IgD-negative memory B cell (primary cell): Measurements from ENCODE around the gene HMCES. TPM values are rescaled to one million over a fixed set of nuclear protein-coding genes. Genes with fewer than 3 reads are reported as not detected.
"Not testable (repeated sequence)": the region's sequence is repeated elsewhere in the genome, so short reads cannot be mapped to it uniquely, and the experiment has no call there.

ENCODE experiments used
- H3K27ac Mint-ChIP-seq, 3 donors: one replicate each; pipeline ENCODE4 v1.8.0; 2020 to 2022; ENCODE audit warnings: mild to moderate bottlenecking in 3 of 3, mixed read lengths in 3 of 3, moderate library complexity in 1 of 3
- H3K27me3 Mint-ChIP-seq: one replicate; pipeline ENCODE4 v1.8.0; 2021; ENCODE audit warnings: mixed read lengths
- H3K36me3 Mint-ChIP-seq: one replicate; pipeline ENCODE4 v1.8.0; 2020; ENCODE audit warnings: mild to moderate bottlenecking, mixed read lengths
- H3K4me1 Mint-ChIP-seq, 3 donors: one replicate each; pipeline ENCODE4 v1.8.0; 2020 to 2022; ENCODE audit warnings: mixed read lengths in 3 of 3, mild to moderate bottlenecking in 1 of 3
- H3K4me3 Mint-ChIP-seq, 4 donors: one replicate each; pipeline ENCODE4 v1.8.0; 2020 to 2022; ENCODE audit warnings: mild to moderate bottlenecking in 4 of 4, mixed read lengths in 4 of 4, moderate library complexity in 3 of 4
- H3K9me3 Mint-ChIP-seq, 3 donors: one replicate each; pipeline ENCODE4 v1.8.0; 2020 to 2021; ENCODE audit warnings: mixed read lengths in 3 of 3, mild to moderate bottlenecking in 1 of 3
- polyA plus RNA-seq: library from polyadenylated mRNA; unstranded; fragments of 300-500 nt; fragmentation: Illumina TruSeq; gene quantifications from one replicate; pipeline ENCODE4 v1.2.3, GENCODE V29; 2021

HMCES gene, protein sequence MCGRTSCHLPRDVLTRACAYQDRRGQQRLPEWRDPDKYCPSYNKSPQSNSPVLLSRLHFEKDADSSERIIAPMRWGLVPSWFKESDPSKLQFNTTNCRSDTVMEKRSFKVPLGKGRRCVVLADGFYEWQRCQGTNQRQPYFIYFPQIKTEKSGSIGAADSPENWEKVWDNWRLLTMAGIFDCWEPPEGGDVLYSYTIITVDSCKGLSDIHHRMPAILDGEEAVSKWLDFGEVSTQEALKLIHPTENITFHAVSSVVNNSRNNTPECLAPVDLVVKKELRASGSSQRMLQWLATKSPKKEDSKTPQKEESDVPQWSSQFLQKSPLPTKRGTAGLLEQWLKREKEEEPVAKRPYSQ
- 40.1 TPM for polyA plus RNA-seq

- peaks cover 13% of the 10 kb centered on the region for H3K27me3 Mint-ChIP-seq
- peak within 1 kb of the TSS; percentile 93 to 97 (median 94) for H3K4me3 Mint-ChIP-seq
- peaks cover 2% of the 10 kb centered on the region for H3K36me3 Mint-ChIP-seq
- H3K27ac Mint-ChIP-seq: peak within 1 kb of the TSS; percentile 87
- H3K4me1 Mint-ChIP-seq: peaks cover 48 to 57% (median 53%) of the 10 kb centered on the region in 3 donors
- H3K9me3 Mint-ChIP-seq: no peaks in the 10 kb centered on the region
Observed at GRCh38 chr3:129278439-129278965, at the start of gene HMCES. HMCES (plus strand) TSS chr3:129278870; CDS start chr3:129279733, 863 bp downstream.

DNA sequence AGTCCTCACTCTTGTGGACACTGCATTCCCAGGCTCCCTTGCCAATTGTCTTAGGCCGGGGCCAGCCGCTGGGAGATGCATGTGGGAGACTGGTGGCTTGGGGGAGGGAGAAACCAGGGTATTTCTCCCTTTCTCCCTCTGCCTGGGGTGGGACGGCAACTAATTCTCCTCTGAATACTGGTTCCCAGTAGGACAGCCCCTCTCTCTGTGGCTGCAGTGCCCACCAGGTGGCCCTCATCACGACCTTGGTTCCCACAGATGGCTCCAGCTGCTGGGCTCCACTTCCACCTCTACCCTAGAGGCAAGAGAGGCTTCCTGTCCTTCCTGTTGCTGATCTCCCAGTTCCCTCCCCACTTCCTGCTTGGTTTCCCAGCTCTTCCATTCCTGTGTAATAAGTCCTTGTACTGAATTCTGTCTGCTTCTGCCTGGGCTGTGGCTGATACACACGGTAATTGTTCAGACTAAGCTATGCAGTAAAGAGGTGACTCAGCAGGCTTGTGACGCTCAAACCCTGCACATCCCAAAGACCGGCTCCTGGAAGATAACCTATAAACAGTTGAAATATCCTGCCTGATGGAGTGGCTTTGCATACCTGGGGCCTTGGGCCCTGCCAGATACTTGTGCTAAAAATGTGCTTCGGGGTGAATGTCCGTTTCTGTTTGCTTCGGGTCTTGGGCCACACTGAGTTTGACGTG is 49.6 kb upstream of the HMCES start:
- Mint-ChIP-seq H3K27me3 (no peaks in the 10 kb centered on the region), H3K4me3 (peak overlapping the region in 1 of 4 donors; percentile 80), H3K36me3 (no peaks in the 10 kb centered on the region), H3K9me3 (no peaks in the 10 kb centered on the region), H3K27ac (peak overlapping the region in 1 of 3 donors; percentile 87), H3K4me1 (peaks cover 21 to 52% (median 41%) of the 10 kb centered on the region in 3 donors)

GRCh38 chr3:129230311-129231019 is 48.2 kb upstream of the HMCES start:
- no peaks in the 10 kb centered on the region for H3K9me3 Mint-ChIP-seq
- no peaks in the 10 kb centered on the region for H3K27me3 Mint-ChIP-seq
- H3K4me3 Mint-ChIP-seq: peak overlapping the region in 1 of 4 donors; percentile 30
- no peaks in the 10 kb centered on the region for H3K36me3 Mint-ChIP-seq
- H3K27ac Mint-ChIP-seq: peak overlapping the region in 2 of 3 donors; percentile 31 to 90
- peaks cover 21 to 54% (median 44%) of the 10 kb centered on the region in 3 donors for H3K4me1 Mint-ChIP-seq

DNA sequence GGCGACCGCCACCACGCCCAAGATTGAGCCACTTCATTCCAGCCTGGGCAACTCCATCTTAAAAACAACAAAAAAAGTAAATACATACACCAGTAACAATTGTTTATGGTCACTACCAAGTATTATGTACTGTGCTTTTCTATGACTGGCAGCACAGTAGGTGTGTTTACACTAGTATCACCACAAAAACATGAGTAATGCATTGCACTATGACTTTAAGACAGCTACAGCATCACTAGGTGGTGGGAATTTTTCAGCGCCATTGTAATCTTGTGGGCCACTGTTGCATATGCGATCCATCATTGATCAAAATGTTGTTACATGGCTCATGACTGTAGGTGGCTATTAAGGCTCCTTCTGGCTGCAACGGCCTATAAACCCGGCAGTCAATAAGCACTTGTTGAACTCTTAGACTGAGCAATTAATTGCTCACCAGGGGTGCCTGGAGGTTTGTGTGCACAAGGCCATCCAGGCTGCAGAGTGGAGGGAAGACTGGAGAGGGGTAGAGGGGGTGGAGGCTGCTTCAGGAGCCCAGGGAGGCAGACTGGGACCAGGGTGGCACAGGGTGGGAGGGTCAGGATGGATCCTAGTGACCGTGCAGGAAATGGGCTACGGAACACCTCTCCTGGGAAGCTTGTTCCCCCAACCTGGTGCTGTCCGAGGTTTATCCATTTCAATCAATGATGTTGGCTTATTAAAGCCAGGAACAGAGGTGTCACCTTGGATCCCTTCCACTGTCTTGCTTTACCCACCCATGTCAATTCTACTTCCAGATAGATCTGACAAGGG is 47.1 kb upstream of the HMCES start:
- no peaks in the 10 kb centered on the region for H3K9me3 Mint-ChIP-seq
- H3K27me3 Mint-ChIP-seq: no peaks in the 10 kb centered on the region
- H3K4me1 Mint-ChIP-seq: peaks cover 16 to 52% (median 45%) of the 10 kb centered on the region in 3 donors
- H3K36me3 Mint-ChIP-seq: no peaks in the 10 kb centered on the region
- no peak overlapping the region for H3K4me3 Mint-ChIP-seq
- peak overlapping the region in 2 of 3 donors; percentile 65 to 91 for H3K27ac Mint-ChIP-seq

DNA sequence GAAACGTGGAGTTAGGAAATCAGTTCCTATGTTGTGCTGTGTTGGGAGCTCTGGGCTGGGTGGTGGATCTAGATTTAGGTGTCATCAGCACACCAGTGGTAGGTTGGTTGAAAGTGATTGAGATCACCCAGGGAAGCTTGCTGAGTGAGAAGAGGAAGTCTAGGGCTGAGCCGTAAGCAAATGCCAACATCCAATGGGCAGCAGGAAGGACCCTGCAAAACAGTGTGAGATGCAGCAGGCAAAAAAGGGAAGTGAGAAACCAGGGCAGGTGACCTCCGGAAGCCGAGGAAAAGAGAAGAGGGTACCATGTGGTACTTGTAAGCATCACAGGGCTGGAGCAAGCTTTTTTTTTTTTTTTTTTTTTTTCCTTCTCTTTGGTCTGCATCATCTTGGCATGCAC is 45.1 kb upstream of the HMCES start:
- Mint-ChIP-seq H3K4me1 (peaks cover 6 to 37% (median 35%) of the 10 kb centered on the region in 3 donors), H3K27me3 (no peaks in the 10 kb centered on the region), H3K27ac (peak overlapping the region; percentile 52 to 96 (median 66)), H3K36me3 (no peaks in the 10 kb centered on the region), H3K9me3 (no peaks in the 10 kb centered on the region), H3K4me3 (peak overlapping the region; percentile 7 to 73 (median 30))

- Mint-ChIP-seq H3K4me3 (no peak overlapping the region), H3K27ac (peak overlapping the region in 2 of 3 donors; percentile 95 to 96), H3K36me3 (no peaks in the 10 kb centered on the region), H3K4me1 (peaks cover 13 to 34% (median 33%) of the 10 kb centered on the region in 3 donors), H3K9me3 (no peaks in the 10 kb centered on the region), H3K27me3 (no peaks in the 10 kb centered on the region)
Observed at GRCh38 chr3:129234441-129234840, 44.2 kb upstream of the HMCES start.

- H3K27ac Mint-ChIP-seq: peak overlapping the region in 2 of 3 donors; percentile 13 to 71
- H3K36me3 Mint-ChIP-seq: no peaks in the 10 kb centered on the region
- peaks cover 17 to 34% (median 29%) of the 10 kb centered on the region in 3 donors for H3K4me1 Mint-ChIP-seq
- H3K27me3 Mint-ChIP-seq: no peaks in the 10 kb centered on the region
- no peaks in the 10 kb centered on the region for H3K9me3 Mint-ChIP-seq
- no peak overlapping the region for H3K4me3 Mint-ChIP-seq
Observed at GRCh38 chr3:129235344-129235917, 43.2 kb upstream of the HMCES start.

GRCh38 chr3:129238945-129239705 is 39.5 kb upstream of the HMCES start:
- Mint-ChIP-seq H3K36me3 (no peaks in the 10 kb centered on the region), H3K4me3 (peak overlapping the region in 3 of 4 donors; percentile 19 to 51 (median 22)), H3K27ac (peak overlapping the region in 2 of 3 donors; percentile 19 to 88), H3K27me3 (no peaks in the 10 kb centered on the region), H3K4me1 (peaks cover 11 to 20% (median 17%) of the 10 kb centered on the region in 3 donors), H3K9me3 (no peaks in the 10 kb centered on the region)

- Mint-ChIP-seq H3K36me3 (no peaks in the 10 kb centered on the region), H3K27ac (no peak overlapping the region), H3K4me1 (peaks cover 11 to 13% (median 13%) of the 10 kb centered on the region in 3 donors), H3K9me3 (no peaks in the 10 kb centered on the region), H3K4me3 (peak overlapping the region in 1 of 4 donors; percentile 10), H3K27me3 (no peaks in the 10 kb centered on the region)
Observed at GRCh38 chr3:129239991-129240390, 38.7 kb upstream of the HMCES start.

- Mint-ChIP-seq H3K27me3 (no peaks in the 10 kb centered on the region), H3K27ac (peak overlapping the region in 1 of 3 donors; percentile 50), H3K4me3 (no peak overlapping the region), H3K4me1 (peaks cover 11 to 14% (median 12%) of the 10 kb centered on the region in 3 donors), H3K36me3 (no peaks in the 10 kb centered on the region), H3K9me3 (no peaks in the 10 kb centered on the region)
Observed at GRCh38 chr3:129240436-129240835, 38.2 kb upstream of the HMCES start.

DNA sequence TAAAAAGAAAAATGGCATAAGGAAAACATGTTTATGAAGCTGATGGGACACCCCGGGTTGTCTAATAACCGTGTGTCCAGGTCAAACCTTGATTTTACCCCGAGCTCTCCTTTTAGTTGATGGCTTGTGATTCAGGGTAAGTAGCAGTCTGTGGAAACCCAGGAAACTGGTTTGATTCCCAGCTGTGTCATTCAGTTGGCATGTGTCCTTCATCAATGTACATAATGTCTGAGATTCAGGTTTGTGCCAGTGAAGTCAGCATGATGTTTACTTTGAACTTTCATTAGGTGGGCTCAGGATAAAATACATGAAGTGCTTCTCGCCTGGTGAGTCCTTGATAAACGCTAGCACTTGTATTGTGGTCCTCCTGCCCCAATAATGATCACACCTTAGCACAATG is 33.5 kb upstream of the HMCES start:
- no peaks in the 10 kb centered on the region for H3K36me3 Mint-ChIP-seq
- H3K4me3 Mint-ChIP-seq: no peak overlapping the region
- peaks cover 14 to 22% (median 15%) of the 10 kb centered on the region in 3 donors for H3K4me1 Mint-ChIP-seq
- no peak overlapping the region for H3K27ac Mint-ChIP-seq
- H3K9me3 Mint-ChIP-seq: no peaks in the 10 kb centered on the region
- H3K27me3 Mint-ChIP-seq: no peaks in the 10 kb centered on the region

- H3K9me3 Mint-ChIP-seq, H3K27me3 Mint-ChIP-seq, H3K36me3 Mint-ChIP-seq: not testable (repeated sequence)
- H3K4me1 Mint-ChIP-seq: peaks cover 20 to 27% (median 20%) of the 10 kb centered on the region in 3 donors
- peak overlapping the region in 2 of 4 donors; percentile 1 to 69 for H3K4me3 Mint-ChIP-seq
- H3K27ac Mint-ChIP-seq: peak overlapping the region in 1 of 3 donors; percentile 17
Observed at GRCh38 chr3:129245641-129246306, 32.9 kb upstream of the HMCES start.

GRCh38 chr3:129246636-129247035 is 32.0 kb upstream of the HMCES start:
- Mint-ChIP-seq H3K36me3 (peaks cover 2% of the 10 kb centered on the region), H3K4me1 (peaks cover 20 to 27% (median 20%) of the 10 kb centered on the region in 3 donors), H3K27ac (no peak overlapping the region), H3K4me3 (peak overlapping the region in 1 of 4 donors; percentile 13), H3K9me3 (no peaks in the 10 kb centered on the region), H3K27me3 (no peaks in the 10 kb centered on the region)
